Testis (tissue), 2 donors: Measurements from ENCODE around the gene PRDM8.

Experiments used
- POLR2A ChIP-seq: fragments of 450-650 bp; IDR thresholded peaks from one replicate; pipeline ENCODE4 v1.6.1; 2017; ENCODE audit warnings: antibody characterized with exemption, mild to moderate bottlenecking, moderate library complexity
- TF ChIP-seq, protein P1 (sequence below), 3 experiments: fragments of 450-650 bp in 2 of 3; fragments of 200-600 bp in 1 of 3; sonication (generic) in 1 of 3; IDR thresholded peaks; one replicate each; pipeline ENCODE4 v1.5.1; 2016 to 2019; ENCODE audit warnings: antibody characterized with exemption in 3 of 3, mild to moderate bottlenecking in 2 of 3, moderate library complexity in 1 of 3

DNA sequence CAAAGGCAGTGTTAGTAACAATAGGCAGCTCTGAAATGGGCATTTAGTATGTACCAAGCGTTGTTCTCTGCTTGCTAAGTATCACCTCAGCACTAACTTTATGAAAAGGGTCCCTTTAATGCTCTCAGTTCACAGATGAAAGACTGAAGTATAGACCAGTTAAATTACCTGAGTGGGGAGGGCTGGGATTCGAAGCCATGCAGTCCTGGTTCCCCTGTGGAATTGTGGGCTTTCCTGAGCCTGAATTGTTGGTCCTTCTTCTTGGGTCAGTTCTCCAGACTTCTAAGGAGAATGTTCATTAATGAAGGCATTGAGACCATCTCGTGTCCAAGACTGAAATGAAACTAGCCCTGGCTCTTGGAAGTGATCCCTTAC lies 7.7 kb upstream of the PRDM8 start:
- TF ChIP-seq, protein P1, sequence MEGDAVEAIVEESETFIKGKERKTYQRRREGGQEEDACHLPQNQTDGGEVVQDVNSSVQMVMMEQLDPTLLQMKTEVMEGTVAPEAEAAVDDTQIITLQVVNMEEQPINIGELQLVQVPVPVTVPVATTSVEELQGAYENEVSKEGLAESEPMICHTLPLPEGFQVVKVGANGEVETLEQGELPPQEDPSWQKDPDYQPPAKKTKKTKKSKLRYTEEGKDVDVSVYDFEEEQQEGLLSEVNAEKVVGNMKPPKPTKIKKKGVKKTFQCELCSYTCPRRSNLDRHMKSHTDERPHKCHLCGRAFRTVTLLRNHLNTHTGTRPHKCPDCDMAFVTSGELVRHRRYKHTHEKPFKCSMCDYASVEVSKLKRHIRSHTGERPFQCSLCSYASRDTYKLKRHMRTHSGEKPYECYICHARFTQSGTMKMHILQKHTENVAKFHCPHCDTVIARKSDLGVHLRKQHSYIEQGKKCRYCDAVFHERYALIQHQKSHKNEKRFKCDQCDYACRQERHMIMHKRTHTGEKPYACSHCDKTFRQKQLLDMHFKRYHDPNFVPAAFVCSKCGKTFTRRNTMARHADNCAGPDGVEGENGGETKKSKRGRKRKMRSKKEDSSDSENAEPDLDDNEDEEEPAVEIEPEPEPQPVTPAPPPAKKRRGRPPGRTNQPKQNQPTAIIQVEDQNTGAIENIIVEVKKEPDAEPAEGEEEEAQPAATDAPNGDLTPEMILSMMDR (IDR thresholded peaks at IDR 0.05), result no peak
- no peak for TF ChIP-seq POLR2A
